ENCODE measurements around the gene PTPRM.

DNA sequence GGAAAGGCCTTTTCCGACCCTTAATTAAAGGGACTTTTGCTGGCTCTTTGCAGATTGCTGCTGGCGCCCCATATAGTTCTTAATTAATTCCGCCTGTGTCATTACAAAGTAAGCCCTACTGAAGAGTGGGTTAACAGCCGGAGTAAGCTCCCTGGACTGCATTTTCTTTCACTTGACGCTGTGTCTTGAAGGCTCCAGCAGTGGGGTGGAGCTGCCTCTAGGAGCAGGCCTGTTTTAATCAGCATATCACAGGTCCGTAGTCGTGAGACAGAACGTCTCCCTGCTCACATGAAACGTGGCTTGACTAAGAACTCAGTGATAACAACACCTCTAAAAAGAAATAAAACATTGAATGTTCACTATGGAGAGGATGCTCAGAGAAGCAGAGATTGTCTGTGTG, 712.2 kb downstream of the PTPRM start:
- TF ChIP-seq, protein P1, sequence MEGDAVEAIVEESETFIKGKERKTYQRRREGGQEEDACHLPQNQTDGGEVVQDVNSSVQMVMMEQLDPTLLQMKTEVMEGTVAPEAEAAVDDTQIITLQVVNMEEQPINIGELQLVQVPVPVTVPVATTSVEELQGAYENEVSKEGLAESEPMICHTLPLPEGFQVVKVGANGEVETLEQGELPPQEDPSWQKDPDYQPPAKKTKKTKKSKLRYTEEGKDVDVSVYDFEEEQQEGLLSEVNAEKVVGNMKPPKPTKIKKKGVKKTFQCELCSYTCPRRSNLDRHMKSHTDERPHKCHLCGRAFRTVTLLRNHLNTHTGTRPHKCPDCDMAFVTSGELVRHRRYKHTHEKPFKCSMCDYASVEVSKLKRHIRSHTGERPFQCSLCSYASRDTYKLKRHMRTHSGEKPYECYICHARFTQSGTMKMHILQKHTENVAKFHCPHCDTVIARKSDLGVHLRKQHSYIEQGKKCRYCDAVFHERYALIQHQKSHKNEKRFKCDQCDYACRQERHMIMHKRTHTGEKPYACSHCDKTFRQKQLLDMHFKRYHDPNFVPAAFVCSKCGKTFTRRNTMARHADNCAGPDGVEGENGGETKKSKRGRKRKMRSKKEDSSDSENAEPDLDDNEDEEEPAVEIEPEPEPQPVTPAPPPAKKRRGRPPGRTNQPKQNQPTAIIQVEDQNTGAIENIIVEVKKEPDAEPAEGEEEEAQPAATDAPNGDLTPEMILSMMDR (IDR thresholded peaks at IDR 0.05) = no peak
- no peak for TF ChIP-seq POLR2AphosphoS5 (IDR thresholded peaks at IDR 0.05)
- no peak for TF ChIP-seq POLR2A (IDR thresholded peaks at IDR 0.05)

Data from gastroesophageal sphincter (tissue), 3 donors.